GM12878 (cell line): ENCODE results near the gene ATIC. TPM values are rescaled to one million over a fixed set of nuclear protein-coding genes. Genes with fewer than 3 reads are reported as not detected.

Source experiments
- ATAC-seq: fragments of 200-7000 bp; cut with Tn5 transposase; 3 replicates; pipeline ENCODE4 v1.9.1; 2020; ENCODE audit warnings: mild to moderate bottlenecking, moderate library complexity
- BruUV-seq: library from RNA; stranded (reverse); fragments of 400-500 nt; replicated peaks from 2 replicates; lab custom pipeline; 2021; lab: Mats Ljungman, UMichigan
- CTCF ChIA-PET: fragments of 300-600 bp; sonication (Branson Sonifier 250); formaldehyde crosslinking; extraction: SDS; loops from one replicate; lab custom pipeline; 2021; ENCODE audit warnings: inconsistent platforms; lab: Yijun Ruan, JAX
- POLR2A ChIA-PET: fragments of 350-600 bp; formaldehyde crosslinking; extraction: SDS; loops from one replicate; lab custom pipeline; 2021; ENCODE audit warnings: inconsistent platforms; lab: Charles Lee
- RAD21 ChIA-PET: fragments of 300-600 bp; sonication (Branson Sonifier 250); formaldehyde crosslinking; loops from one replicate; lab custom pipeline; 2023; ENCODE audit warnings: antibody characterized with exemption; ENCODE audit not compliant: unreplicated experiment; lab: Charles Lee
- SMC1A ChIA-PET: fragments of 300-600 bp; sonication (Branson Sonifier 250); formaldehyde crosslinking; loops from one replicate; lab custom pipeline; 2023; ENCODE audit not compliant: unreplicated experiment, uncharacterized antibody; lab: Charles Lee
- DNase-seq: peaks from one replicate; pipeline ENCODE4 v3.0.0-alpha.2; 2011; ENCODE audit warnings: low read depth, low spot score
- FAIRE-seq: peaks from 3 replicates; lab custom pipeline; 2011; peaks lifted over from hg19 to GRCh38; lab: Jason Lieb, UNC
- H2AFZ ChIP-seq: 2 replicates; pipeline ENCODE4 v1.6.0; 2011; ENCODE audit warnings: low read depth, low read length, control low read depth; ENCODE audit not compliant: control insufficient read depth
- H3K27ac ChIP-seq: 2 replicates; pipeline ENCODE4 v1.5.1; 2011; ENCODE audit warnings: control low read depth; ENCODE audit not compliant: control insufficient read depth, insufficient read depth
- H3K27me3 ChIP-seq, 2 experiments: replicated peaks in 1 of 2; 2 replicates each; pipeline versions ENCODE4 v1.6.0 to v1.6.1; 2011; ENCODE audit warnings: low read length in 1 of 2; ENCODE audit not compliant: control insufficient read depth in 2 of 2, insufficient read depth in 2 of 2
- H3K36me3 ChIP-seq, 2 experiments: 2 replicates each; pipeline ENCODE4 v1.5.1; 2011; ENCODE audit warnings: low read length in 1 of 2; ENCODE audit not compliant: control insufficient read depth in 2 of 2, insufficient read depth in 2 of 2
- H3K4me1 ChIP-seq: 2 replicates; pipeline ENCODE4 v1.6.1; 2011; ENCODE audit warnings: mild to moderate bottlenecking, low read length, moderate library complexity, mixed read lengths; ENCODE audit not compliant: control insufficient read depth, insufficient read depth
- H3K4me2 ChIP-seq: 2 replicates; pipeline ENCODE4 v1.6.0; 2011; ENCODE audit warnings: control low read depth; ENCODE audit not compliant: control insufficient read depth, insufficient read depth
- H3K4me3 ChIP-seq: fragments of 200-600 bp; sonication (generic); 2 replicates; pipeline ENCODE4 v1.5.1; 2016
- H3K79me2 ChIP-seq: 2 replicates; pipeline ENCODE4 v1.6.0; 2011; ENCODE audit warnings: low read length; ENCODE audit not compliant: control insufficient read depth, insufficient read depth
- H3K9ac ChIP-seq: 2 replicates; pipeline ENCODE4 v1.8.0; 2011; ENCODE audit warnings: low read length, control low read depth, mixed read lengths; ENCODE audit not compliant: control insufficient read depth, insufficient read depth
- H3K9me3 ChIP-seq: replicated peaks from 3 replicates; pipeline ENCODE4 v1.5.1; 2011; ENCODE audit warnings: mild to moderate bottlenecking, low read length; ENCODE audit not compliant: control insufficient read depth, insufficient read depth
- H4K20me1 ChIP-seq: 2 replicates; pipeline ENCODE4 v1.6.0; 2011; ENCODE audit not compliant: control insufficient read depth, insufficient read depth
- BMI1 ChIP-seq: fragments of 450-650 bp; IDR thresholded peaks from 2 replicates; pipeline ENCODE4 v1.6.1; 2016; ENCODE audit warnings: mild to moderate bottlenecking, moderate library complexity, borderline replicate concordance
- CHD4 ChIP-seq: fragments of 200-600 bp; sonication (generic); IDR thresholded peaks from 2 replicates; pipeline ENCODE4 v1.6.1; 2016; ENCODE audit warnings: mild to moderate bottlenecking
- EZH2 ChIP-seq: IDR thresholded peaks from 2 replicates; pipeline ENCODE4 v1.6.1; 2012; ENCODE audit warnings: low read depth, mild to moderate bottlenecking, control low read depth, inconsistent platforms, low read length, borderline replicate concordance; ENCODE audit not compliant: control insufficient read depth
- HCFC1 ChIP-seq: fragments of 150-350 bp; IDR thresholded peaks from 2 replicates; pipeline ENCODE4 v1.6.1; 2014; ENCODE audit warnings: low read length
- MXI1 ChIP-seq: fragments of 150-350 bp; IDR thresholded peaks from 2 replicates; pipeline ENCODE4 v1.6.1; 2011; ENCODE audit warnings: low read depth, mild to moderate bottlenecking, inconsistent platforms, low read length, improper control_type of control experiment
- RB1 ChIP-seq: fragments of 450-650 bp; formaldehyde crosslinking; IDR thresholded peaks from 2 replicates; pipeline ENCODE4 v1.6.1; 2017; ENCODE audit warnings: mild to moderate bottlenecking, borderline replicate concordance
- SMC3 ChIP-seq: IDR thresholded peaks from 2 replicates; pipeline ENCODE4 v1.6.1; 2011; ENCODE audit warnings: low read length, improper control_type of control experiment, borderline replicate concordance
- SREBF1 ChIP-seq: IDR thresholded peaks from 2 replicates; pipeline ENCODE4 v1.6.1; 2012; ENCODE audit warnings: mild to moderate bottlenecking, low read length
- ZBED1 ChIP-seq: IDR thresholded peaks from 2 replicates; pipeline ENCODE4 v1.6.1; 2016; ENCODE audit warnings: borderline replicate concordance
- WGBS: methylation state at CpG from one replicate; pipeline ENCODE4 v1.1.6; 2016; ENCODE audit warnings: low lambda C conversion rate; ENCODE audit not compliant: insufficient replicate concordance, insufficient coverage; ENCODE audit errors: missing lambda C conversion rate; 5-methylcytosine and 5-hydroxymethylcytosine counted together
- in situ Hi-C: fragments of 300-500 bp; cut with MboI; formaldehyde crosslinking; loops from 9 replicates; pipeline ENCODE4 v1.14.3; 2018; ENCODE audit warnings: mixed read lengths
- intact Hi-C: fragments of 100-400 bp; cut with micrococcal nuclease; formaldehyde crosslinking; loops from one replicate; pipeline ENCODE4 v1.14.2; 2022; ENCODE audit not compliant: unreplicated experiment
- polyA plus RNA-seq, 11 experiments: library from polyadenylated mRNA; depleted of rRNA in 4 of 11; unstranded in 6 of 11; stranded (reverse) in 5 of 11; fragments of >200 nt; fragmentation: Nextera tagmentation in 4 of 11; fragmentation: Illumina TruSeq in 1 of 11; extraction: Ambion mirVana in 4 of 11; extraction: Trizol in 1 of 11; gene quantifications; 1 replicate in 1 of 11; 2 replicates in 10 of 11; pipeline versions ENCODE4 v1.2.1 to v1.2.3, GENCODE V29; 2011 to 2016; ENCODE audit warnings: inconsistent platforms in 2 of 11, missing spikeins in 2 of 11, low read depth in 1 of 11
- total RNA-seq, 4 experiments: library from RNA; depleted of rRNA in 3 of 4; stranded (reverse); fragments of >200 nt in 3 of 4; fragmentation: Illumina TruSeq in 1 of 4; extraction: Trizol in 1 of 4; gene quantifications; 2 replicates each; pipeline versions ENCODE4 v1.2.1 to v1.2.3, GENCODE V29; 2013 to 2021
- TF ChIP-seq, protein P1 (sequence below): fragments of 450-650 bp; conservative IDR thresholded peaks from 2 replicates; pipeline ENCODE4 v1.6.1; 2017; ENCODE audit warnings: mild to moderate bottlenecking, moderate library complexity
- TF ChIP-seq, protein P2 (sequence below): IDR thresholded peaks from 2 replicates; pipeline ENCODE4 v1.6.1; 2012; ENCODE audit warnings: low read depth, low read length, improper control_type of control experiment
- TF ChIP-seq, protein P3 (sequence below): IDR thresholded peaks from 2 replicates; pipeline ENCODE4 v1.6.1; 2011; ENCODE audit warnings: low read depth, low read length, improper control_type of control experiment, borderline replicate concordance
- TF ChIP-seq, protein P4 (sequence below): fragments of 450-650 bp; IDR thresholded peaks from 2 replicates; pipeline ENCODE4 v1.6.1; 2017; ENCODE audit warnings: mild to moderate bottlenecking, low read depth, inconsistent platforms; ENCODE audit not compliant: poor library complexity, severe bottlenecking
- TF ChIP-seq, protein P5 (sequence below), 3 experiments: IDR thresholded peaks in 2 of 3; conservative IDR thresholded peaks in 1 of 3; 2 replicates each; pipeline ENCODE4 v1.5.1; 2011; ENCODE audit warnings: low read depth in 3 of 3, low read length in 3 of 3, mild to moderate bottlenecking in 3 of 3, control low read depth in 2 of 3, moderate library complexity in 2 of 3, inconsistent platforms in 1 of 3, mixed read lengths in 1 of 3; ENCODE audit not compliant: control insufficient read depth in 2 of 3, insufficient read depth in 1 of 3; ENCODE audit errors: extremely low read depth in 1 of 3

ATIC gene
- total and polyA plus RNA-seq, 10 of the 15 experiments (the other 5 are each of a cell fraction or from before 2014, with no cell fraction given): 45.1 to 518 (median 306) TPM

DNA sequence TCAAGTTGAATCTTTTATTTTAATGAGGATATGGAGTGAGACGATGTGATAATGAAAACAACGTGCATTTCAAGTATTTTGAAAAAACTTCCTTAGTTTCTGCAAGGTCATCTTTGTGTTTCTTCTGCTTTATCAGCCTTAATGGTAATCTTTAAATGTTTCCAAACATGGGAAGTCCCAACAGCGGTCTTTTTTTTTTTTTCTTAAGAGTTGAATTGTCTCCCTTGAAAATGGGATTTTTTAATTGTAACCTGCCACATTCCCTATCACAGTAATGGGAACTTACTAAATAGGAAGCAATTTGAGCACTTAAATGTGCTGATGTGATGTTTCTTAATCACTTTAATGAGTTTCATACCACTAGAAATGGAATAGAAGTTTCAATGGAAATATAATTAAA is 45.8 kb downstream of the ATIC start (continued):
- TF ChIP-seq, protein P1, sequence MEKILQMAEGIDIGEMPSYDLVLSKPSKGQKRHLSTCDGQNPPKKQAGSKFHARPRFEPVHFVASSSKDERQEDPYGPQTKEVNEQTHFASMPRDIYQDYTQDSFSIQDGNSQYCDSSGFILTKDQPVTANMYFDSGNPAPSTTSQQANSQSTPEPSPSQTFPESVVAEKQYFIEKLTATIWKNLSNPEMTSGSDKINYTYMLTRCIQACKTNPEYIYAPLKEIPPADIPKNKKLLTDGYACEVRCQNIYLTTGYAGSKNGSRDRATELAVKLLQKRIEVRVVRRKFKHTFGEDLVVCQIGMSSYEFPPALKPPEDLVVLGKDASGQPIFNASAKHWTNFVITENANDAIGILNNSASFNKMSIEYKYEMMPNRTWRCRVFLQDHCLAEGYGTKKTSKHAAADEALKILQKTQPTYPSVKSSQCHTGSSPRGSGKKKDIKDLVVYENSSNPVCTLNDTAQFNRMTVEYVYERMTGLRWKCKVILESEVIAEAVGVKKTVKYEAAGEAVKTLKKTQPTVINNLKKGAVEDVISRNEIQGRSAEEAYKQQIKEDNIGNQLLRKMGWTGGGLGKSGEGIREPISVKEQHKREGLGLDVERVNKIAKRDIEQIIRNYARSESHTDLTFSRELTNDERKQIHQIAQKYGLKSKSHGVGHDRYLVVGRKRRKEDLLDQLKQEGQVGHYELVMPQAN: no peak
- TF ChIP-seq, protein P2, sequence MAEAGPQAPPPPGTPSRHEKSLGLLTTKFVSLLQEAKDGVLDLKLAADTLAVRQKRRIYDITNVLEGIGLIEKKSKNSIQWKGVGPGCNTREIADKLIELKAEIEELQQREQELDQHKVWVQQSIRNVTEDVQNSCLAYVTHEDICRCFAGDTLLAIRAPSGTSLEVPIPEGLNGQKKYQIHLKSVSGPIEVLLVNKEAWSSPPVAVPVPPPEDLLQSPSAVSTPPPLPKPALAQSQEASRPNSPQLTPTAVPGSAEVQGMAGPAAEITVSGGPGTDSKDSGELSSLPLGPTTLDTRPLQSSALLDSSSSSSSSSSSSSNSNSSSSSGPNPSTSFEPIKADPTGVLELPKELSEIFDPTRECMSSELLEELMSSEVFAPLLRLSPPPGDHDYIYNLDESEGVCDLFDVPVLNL: no peak
- no peak for TF ChIP-seq RB1

DNA sequence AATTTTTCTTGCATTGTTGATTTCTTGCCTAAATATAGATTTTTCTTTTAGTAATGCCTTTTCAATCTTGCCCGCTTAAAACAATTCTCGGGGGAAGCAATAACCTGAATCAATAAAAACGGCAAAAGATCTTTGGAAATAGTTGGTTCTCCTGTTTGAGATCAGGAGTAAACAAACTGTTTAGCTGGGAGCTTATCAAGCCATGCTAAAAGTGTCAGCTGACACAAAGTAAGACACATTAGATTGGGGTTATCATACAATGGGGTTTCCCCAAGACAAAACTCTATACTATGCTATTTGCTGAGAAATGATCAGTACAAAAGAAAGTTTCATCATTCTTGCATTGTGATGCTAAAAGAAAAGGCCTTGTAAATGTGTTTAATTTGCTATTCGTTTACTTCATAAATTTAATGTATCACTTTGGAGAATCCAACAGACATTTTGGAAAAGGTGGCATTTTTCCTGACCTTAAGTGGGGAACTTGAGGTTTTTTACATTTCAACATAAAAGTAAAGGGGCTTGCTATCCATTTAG is 46.5 kb downstream of the ATIC start:
- Histone ChIP-seq H4K20me1 (no peaks in the 10 kb centered on the region), H3K79me2 (no peaks in the 10 kb centered on the region), H2AFZ (no peak overlapping the region), H3K9me3 (no peaks in the 10 kb centered on the region), H3K4me1 (0 out of 2 replicates have a peak, but pooled peaks cover 3% of the 10 kb centered on the region), H3K36me3 (peaks cover 0 to 4% of the 10 kb centered on the region in 2 experiments; a peak in 3 of 4 replicates), H3K4me3 (no peak overlapping the region), H3K27ac (no peak overlapping the region), H3K4me2 (no peak overlapping the region), H3K9ac (no peak overlapping the region), H3K27me3 (no peaks in the 10 kb centered on the region)
- TF ChIP-seq BMI1 (no peak), SMC3 (no peak), CHD4 (no peak), EZH2 (no peak), ZBED1 (no peak), HCFC1 (no peak), MXI1 (no peak), SREBF1 (no peak)
- TF ChIP-seq, protein P3, sequence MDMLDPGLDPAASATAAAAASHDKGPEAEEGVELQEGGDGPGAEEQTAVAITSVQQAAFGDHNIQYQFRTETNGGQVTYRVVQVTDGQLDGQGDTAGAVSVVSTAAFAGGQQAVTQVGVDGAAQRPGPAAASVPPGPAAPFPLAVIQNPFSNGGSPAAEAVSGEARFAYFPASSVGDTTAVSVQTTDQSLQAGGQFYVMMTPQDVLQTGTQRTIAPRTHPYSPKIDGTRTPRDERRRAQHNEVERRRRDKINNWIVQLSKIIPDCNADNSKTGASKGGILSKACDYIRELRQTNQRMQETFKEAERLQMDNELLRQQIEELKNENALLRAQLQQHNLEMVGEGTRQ: no peak
- TF ChIP-seq, protein P4, sequence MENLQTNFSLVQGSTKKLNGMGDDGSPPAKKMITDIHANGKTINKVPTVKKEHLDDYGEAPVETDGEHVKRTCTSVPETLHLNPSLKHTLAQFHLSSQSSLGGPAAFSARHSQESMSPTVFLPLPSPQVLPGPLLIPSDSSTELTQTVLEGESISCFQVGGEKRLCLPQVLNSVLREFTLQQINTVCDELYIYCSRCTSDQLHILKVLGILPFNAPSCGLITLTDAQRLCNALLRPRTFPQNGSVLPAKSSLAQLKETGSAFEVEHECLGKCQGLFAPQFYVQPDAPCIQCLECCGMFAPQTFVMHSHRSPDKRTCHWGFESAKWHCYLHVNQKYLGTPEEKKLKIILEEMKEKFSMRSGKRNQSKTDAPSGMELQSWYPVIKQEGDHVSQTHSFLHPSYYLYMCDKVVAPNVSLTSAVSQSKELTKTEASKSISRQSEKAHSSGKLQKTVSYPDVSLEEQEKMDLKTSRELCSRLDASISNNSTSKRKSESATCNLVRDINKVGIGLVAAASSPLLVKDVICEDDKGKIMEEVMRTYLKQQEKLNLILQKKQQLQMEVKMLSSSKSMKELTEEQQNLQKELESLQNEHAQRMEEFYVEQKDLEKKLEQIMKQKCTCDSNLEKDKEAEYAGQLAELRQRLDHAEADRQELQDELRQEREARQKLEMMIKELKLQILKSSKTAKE: no peak
- TF ChIP-seq, protein P5, sequence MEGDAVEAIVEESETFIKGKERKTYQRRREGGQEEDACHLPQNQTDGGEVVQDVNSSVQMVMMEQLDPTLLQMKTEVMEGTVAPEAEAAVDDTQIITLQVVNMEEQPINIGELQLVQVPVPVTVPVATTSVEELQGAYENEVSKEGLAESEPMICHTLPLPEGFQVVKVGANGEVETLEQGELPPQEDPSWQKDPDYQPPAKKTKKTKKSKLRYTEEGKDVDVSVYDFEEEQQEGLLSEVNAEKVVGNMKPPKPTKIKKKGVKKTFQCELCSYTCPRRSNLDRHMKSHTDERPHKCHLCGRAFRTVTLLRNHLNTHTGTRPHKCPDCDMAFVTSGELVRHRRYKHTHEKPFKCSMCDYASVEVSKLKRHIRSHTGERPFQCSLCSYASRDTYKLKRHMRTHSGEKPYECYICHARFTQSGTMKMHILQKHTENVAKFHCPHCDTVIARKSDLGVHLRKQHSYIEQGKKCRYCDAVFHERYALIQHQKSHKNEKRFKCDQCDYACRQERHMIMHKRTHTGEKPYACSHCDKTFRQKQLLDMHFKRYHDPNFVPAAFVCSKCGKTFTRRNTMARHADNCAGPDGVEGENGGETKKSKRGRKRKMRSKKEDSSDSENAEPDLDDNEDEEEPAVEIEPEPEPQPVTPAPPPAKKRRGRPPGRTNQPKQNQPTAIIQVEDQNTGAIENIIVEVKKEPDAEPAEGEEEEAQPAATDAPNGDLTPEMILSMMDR (IDR thresholded peaks at IDR 0.05 in 2 of 3, conservative IDR thresholded peaks at IDR 0.05 in 1 of 3; ENCODE audit: control insufficient read depth in 2 of 3, extremely low read depth in 1 of 3, insufficient read depth in 1 of 3, low read depth in 3 of 3, low read length in 3 of 3): no peak
- WGBS: 96% methylated on average over 4 of the region's 4 CpGs
- POLR2A ChIA-PET: no interaction called here
- RAD21 ChIA-PET: no interaction called here
- in situ Hi-C loops (no loop called here), intact Hi-C loops (no loop called here)
- BruUV-seq: no TSS peak
- SMC1A ChIA-PET: no interaction called here
- DNase-seq: no peak
- ATAC-seq: no peak
- CTCF ChIA-PET: interaction anchor here (0.7 kb wide), 1 partner anchor 397 kb away, joined by 3 read pairs; no protein-coding TSS in a partner anchor
- no peak for FAIRE-seq
